GM19468 (cell line): ENCODE data around the gene PKD1L1.

Experiments used
- ATAC-seq: cut with Tn5 transposase; IDR thresholded peaks from one replicate; pipeline ENCODE4 v1.9.1; 2021; ENCODE audit warnings: mild to moderate bottlenecking, moderate library complexity, moderate number of reproducible peaks; ENCODE audit not compliant: unreplicated experiment; ENCODE audit errors: extremely low read depth

Gene PKD1L1

DNA sequence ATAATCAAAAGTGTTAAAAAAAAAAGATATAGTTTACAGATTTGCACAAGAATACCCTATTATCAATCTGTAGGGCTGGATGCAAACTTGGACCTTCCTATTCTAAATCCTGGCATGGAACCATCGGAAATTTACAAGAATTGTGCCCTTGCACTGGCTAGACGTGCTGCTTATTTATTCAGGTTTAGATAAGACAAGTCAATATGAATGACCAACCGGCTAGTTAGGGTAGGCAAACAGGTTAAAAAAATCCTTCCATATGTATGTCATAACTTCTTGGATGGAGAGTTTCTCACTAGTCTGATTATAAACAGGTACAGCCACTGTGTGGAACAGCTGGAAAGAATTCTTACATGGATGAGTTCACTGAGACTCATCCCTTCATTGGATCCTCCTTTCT lies 41.4 kb downstream of the PKD1L1 start:
- ATAC-seq: no peak

DNA sequence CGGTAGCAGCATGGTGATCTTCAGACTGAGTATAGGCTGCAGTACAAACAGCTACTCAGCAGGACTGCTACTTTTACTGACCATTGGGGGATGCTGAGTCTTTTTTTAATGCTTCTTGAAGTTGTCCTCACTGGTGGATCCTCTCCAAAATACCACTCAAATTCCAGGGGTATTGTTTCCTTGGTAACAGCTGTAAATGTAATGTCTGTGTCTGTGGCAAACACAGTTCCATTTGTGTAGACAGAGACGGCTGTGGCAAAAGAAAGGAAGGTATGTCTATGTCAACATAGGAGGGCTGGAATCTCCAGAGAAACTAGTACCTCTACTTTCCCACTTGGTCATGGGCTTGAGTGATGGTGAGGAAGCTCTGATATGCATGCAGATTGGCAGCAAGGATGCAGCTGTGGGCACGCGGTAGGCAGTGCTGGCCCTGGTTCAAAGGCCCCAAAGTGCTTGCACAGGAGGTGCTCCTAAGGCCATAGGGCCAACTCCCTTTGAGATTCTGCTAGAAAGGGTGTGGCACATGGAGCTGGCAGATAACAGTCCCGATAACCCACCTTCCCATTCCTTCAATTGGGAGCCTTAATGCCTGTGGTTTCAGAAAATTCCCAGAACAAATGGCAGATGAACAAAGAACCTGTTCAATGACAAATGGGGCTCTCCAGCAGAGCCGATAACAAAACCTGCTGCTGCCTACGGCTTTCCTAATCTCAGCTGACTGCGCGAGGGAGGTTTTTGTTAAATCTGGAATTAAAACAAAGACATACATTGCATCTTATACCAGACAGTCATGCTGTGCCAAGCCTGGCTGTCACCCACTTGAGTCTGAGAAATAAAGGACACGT lies 43.0 kb downstream of the PKD1L1 start:
- ATAC-seq: no peak

DNA sequence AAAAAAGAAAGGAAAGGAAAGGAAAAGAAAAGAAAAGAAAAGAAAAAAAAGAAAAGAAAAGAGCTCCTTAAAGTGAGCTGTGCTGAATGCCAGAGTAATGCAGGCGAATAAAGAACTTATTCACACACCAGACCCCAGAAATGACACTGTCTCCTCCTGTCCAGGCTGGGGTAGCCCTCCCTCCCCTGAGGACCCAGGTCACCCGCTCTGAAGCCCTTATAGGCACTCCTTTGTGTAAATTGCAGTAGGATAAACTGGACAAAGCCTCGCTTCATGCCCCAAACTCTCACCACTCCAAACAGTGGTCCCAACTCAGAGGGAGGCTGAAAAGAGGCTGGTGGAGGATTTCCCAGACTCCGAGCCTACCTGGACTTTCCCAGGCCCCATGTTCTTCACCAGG lies 46.3 kb downstream of the PKD1L1 start:
- no peak for ATAC-seq

DNA sequence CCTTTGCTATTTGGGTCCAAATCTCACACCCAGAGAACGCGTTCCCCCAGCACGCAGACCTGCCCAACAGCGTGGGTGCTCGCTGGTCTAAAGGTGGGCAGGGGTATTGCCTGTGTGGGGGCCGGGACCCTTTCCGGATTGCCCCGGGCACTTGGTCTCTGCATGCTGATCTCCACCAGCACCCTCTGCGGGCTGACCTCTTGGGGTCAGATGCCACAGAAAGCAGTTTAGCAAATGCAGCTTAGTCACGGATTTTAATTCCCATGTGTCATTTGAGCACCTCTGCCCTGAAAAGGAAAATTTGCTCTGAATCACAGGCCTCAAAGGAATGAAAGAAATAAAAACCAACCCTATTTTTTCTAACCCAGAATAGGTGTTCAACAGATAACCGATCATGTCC lies 46.7 kb downstream of the PKD1L1 start:
- no peak for ATAC-seq

DNA sequence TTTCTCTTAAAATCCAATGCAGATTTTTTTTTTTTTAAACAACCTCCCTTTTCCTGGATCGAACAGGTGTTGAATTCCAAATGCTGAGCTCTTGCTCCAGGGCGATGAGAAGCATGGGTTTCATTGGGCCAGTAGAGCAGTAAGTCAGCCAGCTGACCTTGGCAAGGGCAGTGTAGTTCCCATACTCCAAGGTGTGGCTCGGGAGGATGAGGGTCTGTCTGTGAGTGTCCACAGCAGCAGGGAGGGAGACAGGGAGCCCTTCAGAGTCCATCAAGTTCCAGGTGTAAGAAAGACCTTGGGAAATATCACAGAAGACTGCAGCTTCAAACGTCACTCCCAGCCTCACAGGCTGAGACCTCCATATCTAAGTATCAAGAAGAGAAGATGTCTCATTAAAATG lies 50.4 kb downstream of the PKD1L1 start:
- no peak for ATAC-seq

DNA sequence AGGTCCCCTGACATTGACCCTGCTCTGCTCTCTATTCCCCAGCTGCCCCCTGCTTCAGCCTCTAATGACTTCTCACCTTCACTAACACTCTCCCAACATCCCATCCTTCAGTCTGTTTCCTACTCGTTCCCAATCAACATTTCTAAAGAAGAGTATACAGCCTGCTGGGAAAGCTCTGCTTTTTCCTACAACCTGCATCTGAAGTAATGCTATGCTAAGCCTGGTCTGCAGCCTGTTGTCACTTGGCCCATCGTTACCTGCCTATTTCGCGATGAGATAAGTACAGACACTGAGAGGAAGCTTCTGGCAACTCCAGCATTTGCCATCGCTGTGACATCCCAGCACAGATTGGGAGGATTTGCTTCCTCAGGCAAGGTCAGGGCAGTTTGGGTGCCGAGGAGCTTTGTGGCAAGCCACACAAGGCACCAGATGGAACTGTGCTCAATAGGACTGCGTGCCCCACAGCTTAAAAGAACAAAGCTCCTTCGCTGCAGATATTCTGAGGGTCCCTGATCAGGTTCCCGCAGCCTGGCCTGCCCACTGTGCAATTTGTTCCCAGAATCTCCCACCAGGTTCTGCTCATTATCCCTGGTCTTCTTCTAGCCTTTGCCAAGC lies 51.4 kb downstream of the PKD1L1 start:
- no peak for ATAC-seq

DNA sequence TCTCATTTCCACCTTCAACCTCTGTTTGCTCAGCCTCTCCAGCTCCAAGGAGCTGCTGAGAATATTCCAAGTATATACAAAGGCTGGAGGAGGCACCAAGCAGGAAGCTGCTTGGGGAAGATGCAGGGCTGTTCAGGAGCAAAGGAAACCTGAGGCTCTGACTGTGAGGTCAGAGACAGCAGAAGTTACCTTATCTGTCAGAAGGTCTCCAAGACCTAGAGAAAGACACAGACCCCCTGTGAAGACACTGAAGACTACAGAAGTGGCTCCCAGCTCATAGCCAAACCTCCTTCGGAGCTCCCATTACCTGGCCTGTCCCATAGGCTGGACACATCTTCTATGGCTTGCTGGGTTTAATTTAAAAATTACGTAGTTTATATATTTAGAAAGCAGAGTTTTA lies 53.2 kb downstream of the PKD1L1 start:
- ATAC-seq: no peak

DNA sequence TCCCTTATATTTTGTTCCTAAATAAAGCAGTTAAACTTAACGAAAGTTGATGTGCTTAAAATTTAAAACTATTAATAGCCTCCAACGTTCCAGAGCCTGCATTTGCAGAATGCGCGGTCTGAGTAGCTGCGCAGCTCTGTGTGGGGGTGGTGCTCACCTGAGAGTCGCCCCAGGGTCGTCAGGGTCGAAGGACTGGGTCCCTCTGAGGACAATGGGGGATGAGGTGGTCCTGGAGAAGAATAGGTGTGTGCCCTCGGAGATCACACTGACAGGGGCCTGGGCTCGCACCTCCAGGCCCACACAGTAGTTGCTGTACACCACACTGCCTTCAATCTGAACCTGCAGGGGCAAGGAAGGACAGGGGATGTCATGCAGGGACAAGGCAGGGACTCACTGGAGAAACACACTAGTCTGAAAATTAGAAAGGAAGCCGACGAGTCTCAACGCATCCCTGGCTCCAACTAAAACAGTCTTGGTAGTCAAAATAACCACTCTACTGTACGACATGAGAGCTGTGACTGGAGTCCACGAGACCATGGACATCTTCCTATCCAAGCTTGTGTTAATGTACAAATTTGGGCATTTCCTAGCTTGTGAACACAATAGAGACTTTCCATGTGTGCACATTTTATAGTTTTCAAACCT lies 54.4 kb downstream of the PKD1L1 start:
- no peak for ATAC-seq

DNA sequence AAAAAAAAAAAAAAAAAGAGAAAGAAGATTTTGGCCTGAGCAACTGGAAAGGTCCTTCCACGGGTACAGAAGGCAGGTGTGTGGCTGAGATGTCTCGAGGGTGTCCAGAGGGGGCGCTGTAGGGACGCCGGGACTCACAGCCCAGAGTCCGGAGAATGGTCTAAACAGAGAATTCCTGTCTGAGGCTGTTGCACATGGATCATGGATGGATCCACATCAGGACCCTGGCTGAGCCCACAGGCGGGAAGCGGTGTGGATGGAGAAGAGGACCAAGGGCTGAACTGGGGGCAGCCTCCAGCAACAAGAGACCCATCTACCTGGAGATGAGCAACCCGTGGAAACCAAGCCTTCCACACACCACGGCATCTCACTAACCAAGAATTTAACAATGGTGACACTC lies 55.0 kb downstream of the PKD1L1 start:
- no peak for ATAC-seq

DNA sequence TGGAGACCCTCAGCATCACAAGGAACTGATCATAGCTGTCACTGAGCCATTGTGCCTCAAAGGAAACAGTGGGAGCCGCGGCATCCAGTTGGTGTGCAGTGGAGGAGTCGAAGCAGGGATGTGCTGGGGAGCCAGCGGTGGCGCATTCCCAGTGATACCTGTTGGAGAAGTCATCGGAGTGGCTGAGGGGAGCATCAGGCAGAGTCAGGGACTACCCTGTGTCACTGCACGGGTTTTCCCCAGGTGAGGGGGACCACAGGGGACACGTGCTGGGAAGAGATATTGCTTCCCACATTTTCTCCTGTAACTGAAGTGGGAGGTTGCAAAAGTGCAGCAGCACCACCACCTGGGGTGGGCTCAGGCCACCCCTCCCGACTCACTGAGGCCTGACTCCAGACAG lies 57.7 kb downstream of the PKD1L1 start:
- no peak for ATAC-seq

DNA sequence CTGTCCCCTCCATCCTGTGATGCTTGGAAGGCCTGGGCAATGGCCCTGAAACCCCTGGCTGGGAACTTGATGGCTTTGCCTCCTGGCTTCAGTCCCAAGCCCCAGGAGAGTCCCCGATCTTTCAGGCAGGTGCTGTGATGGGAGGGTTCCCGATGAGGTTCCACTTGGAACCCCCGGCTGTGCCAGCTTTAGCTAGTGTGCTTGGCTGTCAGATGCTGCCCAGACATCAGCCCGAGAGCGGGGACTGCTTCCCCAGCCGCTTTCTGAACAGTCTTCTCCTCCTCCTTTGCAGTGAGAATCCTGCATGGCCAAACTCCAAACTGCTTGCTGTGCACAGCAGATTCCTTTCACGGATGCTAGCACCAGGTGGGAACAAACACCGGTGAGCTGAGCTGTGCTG lies 58.1 kb downstream of the PKD1L1 start:
- ATAC-seq: no peak

DNA sequence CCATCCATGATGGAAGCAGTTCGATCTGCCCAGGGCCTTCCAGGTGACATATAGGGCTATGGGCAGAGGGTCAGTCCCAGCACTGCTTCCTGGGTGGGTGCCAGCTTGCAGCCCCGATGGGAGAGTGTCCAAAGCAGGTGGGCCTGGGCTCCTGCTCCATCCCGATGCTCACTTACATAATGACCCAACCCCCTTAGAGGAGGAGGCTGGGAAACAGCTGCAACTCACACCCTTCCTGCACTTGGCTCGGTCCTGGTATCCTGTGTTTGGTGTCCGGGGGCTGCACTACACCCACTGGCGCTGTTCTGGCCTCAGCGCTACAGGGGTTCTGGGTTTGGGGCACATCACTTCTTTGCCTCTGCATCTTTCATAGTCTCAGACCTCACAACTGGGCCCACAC lies 58.5 kb downstream of the PKD1L1 start:
- ATAC-seq: no peak

DNA sequence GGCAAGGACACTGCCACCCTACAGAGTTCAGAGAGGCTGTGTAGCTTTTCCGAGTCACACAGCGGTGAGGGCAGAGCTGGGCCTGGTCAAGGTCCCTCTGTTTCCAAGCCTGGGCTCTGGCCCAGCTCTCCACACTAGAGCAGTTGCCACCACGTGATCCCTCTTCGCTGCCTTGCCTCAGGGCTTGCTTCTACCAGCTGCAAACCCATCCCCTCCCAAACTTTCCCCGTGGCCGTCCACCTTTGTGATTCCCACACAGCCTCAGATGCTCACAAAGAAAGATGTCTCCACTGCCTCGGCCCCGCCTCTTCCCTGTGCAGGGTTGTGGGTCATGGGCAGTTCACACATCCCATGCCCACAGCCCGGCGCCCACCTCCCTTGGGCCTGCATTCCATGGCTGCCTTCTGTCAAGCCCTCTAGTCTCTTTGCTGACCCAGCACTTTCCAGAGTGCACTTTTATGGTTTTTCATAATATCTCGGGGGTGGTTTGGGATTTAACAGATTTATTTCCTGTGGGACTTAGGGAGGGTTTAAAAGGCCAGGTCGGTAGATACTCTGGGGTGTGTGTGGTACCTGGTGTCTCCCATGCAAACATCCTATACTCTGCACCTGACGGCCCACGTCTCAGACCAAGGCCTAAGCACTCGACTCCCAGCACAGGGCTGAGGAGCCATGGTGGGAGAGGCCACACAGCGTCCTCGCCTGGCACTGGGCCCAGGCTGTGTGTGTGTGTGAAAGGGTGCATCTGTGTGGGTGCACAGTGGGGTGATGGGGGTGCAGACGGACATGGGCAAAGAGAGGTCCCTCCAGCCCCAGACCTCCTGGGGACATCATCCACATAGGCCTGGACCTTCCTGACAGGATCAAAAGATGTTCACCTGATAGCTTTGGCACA lies 59.6 kb downstream of the PKD1L1 start:
- no peak for ATAC-seq

DNA sequence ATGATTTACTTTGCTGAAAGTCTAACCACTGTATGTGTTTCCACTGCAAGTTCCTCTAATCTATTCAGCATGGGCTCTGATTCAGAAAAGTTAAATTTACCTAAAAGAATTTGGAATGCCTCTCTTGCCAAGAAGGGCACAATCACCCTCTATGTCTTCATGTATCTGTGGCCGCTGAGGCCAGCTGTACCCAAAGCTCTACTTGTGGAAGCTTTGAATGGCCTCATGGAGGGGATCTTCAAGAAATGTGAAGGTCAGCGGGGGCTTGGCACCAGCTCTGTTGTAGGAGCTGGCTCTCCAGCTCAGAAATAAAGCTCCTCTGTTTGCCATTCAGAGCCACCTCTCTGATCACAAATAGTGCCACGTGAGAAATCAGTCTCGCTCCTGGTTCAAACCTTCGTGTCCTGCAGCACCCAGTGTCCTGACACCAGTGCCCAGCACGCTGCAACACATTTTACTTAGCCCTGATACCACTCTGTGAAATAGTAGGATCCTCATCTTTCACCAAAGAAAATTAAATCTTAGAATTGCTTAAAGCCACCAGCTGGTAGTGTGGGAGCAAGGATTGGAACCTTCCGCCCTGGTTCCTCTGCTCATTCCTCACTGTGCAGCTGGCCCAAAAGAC lies 61.1 kb downstream of the PKD1L1 start:
- ATAC-seq: no peak

DNA sequence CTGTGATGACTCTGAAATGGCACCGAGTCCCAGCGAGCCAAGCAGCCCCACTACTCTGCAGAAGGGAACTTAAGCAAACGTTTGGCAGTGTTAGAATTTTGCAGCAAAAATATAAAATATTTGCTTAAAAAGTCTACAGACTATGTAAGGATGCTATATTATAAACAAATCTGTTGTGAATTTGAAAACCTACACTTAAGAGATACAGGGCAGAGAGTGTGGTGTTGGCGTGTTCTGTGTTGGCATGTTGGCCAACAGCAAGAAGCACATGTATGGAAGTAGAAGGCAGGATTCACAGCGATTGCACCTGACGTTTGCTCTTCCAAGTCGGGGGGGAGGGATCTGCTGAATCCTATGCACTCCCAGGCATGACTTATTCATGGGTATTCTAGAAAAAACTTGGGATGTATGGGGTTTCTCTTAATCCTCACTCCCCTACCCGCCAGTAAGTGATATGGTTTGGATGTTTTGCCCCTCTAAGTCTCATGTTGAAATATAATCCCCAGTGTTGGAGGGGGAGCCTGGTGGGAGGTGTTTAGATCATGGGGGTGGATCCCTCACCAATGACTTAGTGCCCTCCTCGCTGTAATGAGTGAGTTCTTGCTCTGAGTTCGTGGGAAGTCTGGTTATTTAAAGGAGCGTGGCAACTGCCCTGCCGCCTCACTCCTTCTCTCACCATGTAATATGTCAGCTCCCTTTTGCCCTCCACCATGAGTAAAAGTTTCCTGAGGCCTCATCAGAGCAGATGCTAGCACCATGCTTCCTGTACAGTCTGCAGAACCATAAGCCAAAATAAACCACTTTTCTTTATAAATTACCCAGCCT lies 62.1 kb downstream of the PKD1L1 start:
- ATAC-seq: no peak

DNA sequence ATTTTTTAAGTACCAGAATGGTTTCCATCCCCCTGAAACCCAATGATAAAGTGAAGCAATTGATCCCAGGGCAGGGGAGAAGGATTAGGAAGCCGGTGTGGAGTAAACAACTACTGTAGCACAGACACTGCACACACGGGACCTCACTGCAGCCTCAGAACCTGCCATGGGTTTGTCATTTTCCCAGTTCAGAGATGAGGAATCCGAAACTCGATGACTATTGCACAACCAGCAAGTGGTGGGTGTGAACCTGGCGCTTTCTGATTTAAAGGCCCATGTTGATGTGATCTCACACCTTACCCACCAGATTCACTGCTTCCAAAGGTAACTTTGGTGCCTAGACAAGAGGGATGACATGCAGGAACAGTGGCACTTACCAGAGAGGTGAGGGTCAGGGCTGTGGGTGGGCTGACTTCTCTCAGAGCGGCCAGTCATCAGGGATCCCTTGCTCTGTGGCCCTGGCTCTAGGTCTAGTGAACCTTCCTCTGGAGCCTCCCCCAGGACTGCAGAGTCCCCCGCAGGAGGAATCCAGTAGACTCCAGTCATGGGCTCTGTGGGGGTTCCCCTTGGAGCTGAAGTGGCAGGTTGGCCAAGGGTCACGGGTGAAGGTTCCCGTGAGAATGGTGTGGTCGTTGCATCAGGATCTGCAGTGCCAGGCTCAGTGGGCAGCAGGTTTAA lies 62.8 kb downstream of the PKD1L1 start:
- no peak for ATAC-seq

DNA sequence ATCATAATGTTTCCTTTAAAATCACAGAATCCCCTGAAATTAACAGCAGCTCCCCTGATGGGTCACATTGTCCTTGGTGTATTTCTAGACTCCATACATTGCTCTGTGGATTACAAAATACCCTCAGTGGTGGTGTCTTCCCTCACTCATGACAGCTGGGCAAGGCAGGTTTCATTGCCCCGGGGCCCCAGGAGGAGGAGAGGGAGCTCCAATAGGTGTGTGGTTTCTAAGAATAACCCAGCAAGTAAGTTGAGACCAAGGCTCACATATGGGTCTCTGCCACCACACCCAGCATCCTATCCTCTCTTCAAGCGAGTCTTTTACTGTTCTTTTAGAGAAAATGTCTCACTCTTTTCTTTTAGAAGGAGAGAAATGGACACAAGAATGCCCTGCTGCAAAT lies 63.6 kb downstream of the PKD1L1 start:
- ATAC-seq: no peak

DNA sequence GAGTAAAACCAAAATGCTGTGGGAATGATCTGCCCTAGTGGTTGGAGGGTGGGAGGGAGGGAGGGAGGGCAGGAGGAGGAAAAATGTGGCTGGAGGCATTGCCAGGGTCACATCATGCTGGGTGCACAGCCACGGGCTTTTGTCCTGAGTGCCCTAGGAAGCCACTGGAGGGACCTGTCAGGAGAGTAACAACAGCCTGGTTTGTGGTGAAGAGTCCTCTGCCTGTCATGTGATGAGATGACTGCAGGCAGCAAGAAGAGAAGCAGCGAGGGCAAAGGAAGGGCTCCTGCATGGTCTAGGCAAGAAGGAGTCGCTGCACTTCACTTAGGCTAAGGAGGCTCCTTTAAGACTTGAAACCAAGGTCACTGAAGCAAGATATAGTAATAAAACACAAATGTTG lies 65.6 kb downstream of the PKD1L1 start:
- no peak for ATAC-seq

DNA sequence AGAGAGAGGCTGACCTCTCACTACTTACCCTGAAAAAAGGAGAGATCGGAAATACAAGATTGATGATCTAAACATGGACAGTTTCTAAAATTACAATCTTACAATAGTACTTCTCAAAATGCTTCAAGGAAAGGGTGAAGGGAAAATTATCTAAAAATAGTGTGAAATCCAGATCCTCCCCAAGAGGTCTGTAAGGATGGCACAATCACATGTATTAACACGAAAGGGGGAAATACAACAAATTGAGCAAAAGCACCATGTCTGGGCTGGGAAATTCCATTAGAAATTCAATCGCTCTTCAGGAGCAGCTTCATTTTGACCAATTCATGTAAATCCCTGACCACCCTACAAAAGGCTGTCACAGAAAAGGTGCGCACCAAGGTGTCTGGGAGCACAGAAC lies 67.0 kb downstream of the PKD1L1 start:
- ATAC-seq: no peak
